Hepatocyte (in vitro differentiated cells): ENCODE measurements around the gene PRKG1.

Experiments used
- CTCF ChIP-seq: fragments of 200-600 bp; sonication (generic); IDR thresholded peaks from 2 replicates; pipeline ENCODE4 v1.5.1; 2016; ENCODE audit warnings: antibody characterized with exemption, mild to moderate bottlenecking; ENCODE audit not compliant: poor library complexity
- EZH2 ChIP-seq: fragments of 200-600 bp; sonication (generic); IDR thresholded peaks from 2 replicates; pipeline ENCODE4 v1.6.1; 2016; ENCODE audit warnings: antibody characterized with exemption, mild to moderate bottlenecking, borderline replicate concordance
- EZH2phosphoT487 ChIP-seq: fragments of 200-600 bp; sonication (generic); IDR thresholded peaks from one replicate; pipeline ENCODE4 v1.6.1; 2018; ENCODE audit warnings: antibody characterized with exemption, mild to moderate bottlenecking, low read depth, moderate library complexity; ENCODE audit not compliant: unreplicated experiment, severe bottlenecking

DNA sequence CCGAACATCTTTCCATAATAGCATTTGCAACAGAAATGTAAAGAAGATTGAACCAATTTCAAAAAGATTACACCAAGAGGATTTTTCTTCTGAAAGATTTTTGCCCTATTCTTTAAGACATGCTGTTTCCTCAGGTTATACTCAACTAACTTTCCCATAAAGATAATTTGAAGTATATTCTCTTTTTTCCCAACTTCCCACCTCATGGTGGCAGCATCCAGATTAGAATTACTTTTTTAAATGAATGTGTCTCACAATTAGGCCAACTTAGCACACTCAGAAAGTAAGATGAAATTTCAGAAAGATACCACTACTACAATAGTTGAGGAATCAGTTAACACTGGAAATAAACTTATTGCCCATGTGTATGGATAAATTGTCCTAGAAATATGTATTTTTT lies 803.3 kb downstream of the PRKG1 start:
- no peak for TF ChIP-seq CTCF
- TF ChIP-seq EZH2 = no peak
- no peak for TF ChIP-seq EZH2phosphoT487
